KMS-11 (cell line): Measurements from ENCODE around the gene TP53AIP1.

ENCODE experiments used
- H2AFZ ChIP-seq: fragments of 200-600 bp; sonication (generic); 2 replicates; pipeline ENCODE4 v1.6.1; 2016; ENCODE audit warnings: antibody characterized with exemption, mixed run types, low read depth
- H3K27ac ChIP-seq: fragments of 200-600 bp; sonication (generic); 2 replicates; pipeline ENCODE4 v1.6.1; 2016; ENCODE audit warnings: mild to moderate bottlenecking, mixed run types
- H3K27me3 ChIP-seq: fragments of 200-600 bp; sonication (generic); 2 replicates; pipeline ENCODE4 v1.6.1; 2017; ENCODE audit warnings: mild to moderate bottlenecking, low read depth, mixed run types, moderate library complexity; ENCODE audit not compliant: insufficient read depth
- H3K36me3 ChIP-seq: fragments of 200-600 bp; sonication (generic); 2 replicates; pipeline ENCODE4 v1.6.1; 2017; ENCODE audit warnings: mild to moderate bottlenecking, mixed run types; ENCODE audit not compliant: insufficient read depth
- H3K4me1 ChIP-seq: fragments of 200-600 bp; sonication (generic); 2 replicates; pipeline ENCODE4 v1.6.1; 2016; ENCODE audit warnings: mild to moderate bottlenecking, low read depth, mixed run types; ENCODE audit not compliant: poor library complexity, severe bottlenecking
- H3K4me2 ChIP-seq: fragments of 200-600 bp; sonication (generic); 2 replicates; pipeline ENCODE4 v1.7.0; 2016; ENCODE audit warnings: mild to moderate bottlenecking, mixed run types
- H3K4me3 ChIP-seq: fragments of 200-600 bp; sonication (generic); IDR thresholded peaks from 2 replicates; pipeline ENCODE4 v1.6.1; 2017; ENCODE audit warnings: low read depth, low read length, mixed read lengths; ENCODE audit not compliant: insufficient read depth
- H3K79me2 ChIP-seq: fragments of 200-600 bp; sonication (generic); 2 replicates; pipeline ENCODE4 v1.6.1; 2016; ENCODE audit warnings: low read depth, mixed run types; ENCODE audit not compliant: insufficient read depth
- H3K9ac ChIP-seq: fragments of 200-600 bp; sonication (generic); 2 replicates; pipeline ENCODE4 v1.6.1; 2016; ENCODE audit warnings: mild to moderate bottlenecking, mixed run types
- H4K20me1 ChIP-seq: fragments of 200-600 bp; sonication (generic); 2 replicates; pipeline ENCODE4 v1.6.1; 2016; ENCODE audit warnings: mild to moderate bottlenecking, mixed run types; ENCODE audit not compliant: insufficient read depth
- CTCF ChIP-seq: fragments of 200-600 bp; sonication (generic); conservative IDR thresholded peaks from 2 replicates; pipeline ENCODE4 v1.6.1; 2017; ENCODE audit warnings: low read depth, mild to moderate bottlenecking, antibody characterized with exemption, low read length, moderate library complexity, mixed read lengths

Gene TP53AIP1

GRCh38 chr11:128915149-128915521 is 27.5 kb downstream of the TP53AIP1 start:
- Histone ChIP-seq H4K20me1 (no peaks in the 10 kb centered on the region), H2AFZ (no peak overlapping the region), H3K9ac (no peak overlapping the region), H3K4me2 (no peak overlapping the region), H3K4me1 (peaks cover 3% of the 10 kb centered on the region), H3K27ac (no peak overlapping the region), H3K27me3 (no peaks in the 10 kb centered on the region), H3K36me3 (no peaks in the 10 kb centered on the region), H3K4me3 (no peak overlapping the region), H3K79me2 (no peaks in the 10 kb centered on the region)
- TF ChIP-seq CTCF, result no peak

GRCh38 chr11:128914216-128915148 is 28.2 kb downstream of the TP53AIP1 start:
- Histone ChIP-seq H2AFZ (no peak overlapping the region), H3K27me3 (no peaks in the 10 kb centered on the region), H3K27ac (no peak overlapping the region), H3K4me3 (no peak overlapping the region), H3K4me2 (no peak overlapping the region), H3K36me3 (no peaks in the 10 kb centered on the region), H3K9ac (no peak overlapping the region), H4K20me1 (no peaks in the 10 kb centered on the region), H3K4me1 (peaks cover 3% of the 10 kb centered on the region), H3K79me2 (no peaks in the 10 kb centered on the region)
- no peak for TF ChIP-seq CTCF

- H3K9ac ChIP-seq, result no peak overlapping the region
- no peak overlapping the region for H3K27ac ChIP-seq
- H3K27me3 ChIP-seq, result no peaks in the 10 kb centered on the region
- no peaks in the 10 kb centered on the region for H3K4me1 ChIP-seq
- H3K36me3 ChIP-seq, result no peaks in the 10 kb centered on the region
- no peak for TF ChIP-seq CTCF
- no peak overlapping the region for H2AFZ ChIP-seq
- H3K4me3 ChIP-seq, result no peak overlapping the region
- no peak overlapping the region for H3K4me2 ChIP-seq
- no peaks in the 10 kb centered on the region for H3K79me2 ChIP-seq
- H4K20me1 ChIP-seq, result no peaks in the 10 kb centered on the region
These were observed 28.9 kb downstream of the TP53AIP1 start for GRCh38 chr11:128913806-128914205.

- TF ChIP-seq CTCF, result no peak
- Histone ChIP-seq H3K27me3 (no peaks in the 10 kb centered on the region), H3K4me2 (no peak overlapping the region), H3K79me2 (no peaks in the 10 kb centered on the region), H2AFZ (no peak overlapping the region), H3K9ac (no peak overlapping the region), H3K27ac (no peak overlapping the region), H3K36me3 (no peaks in the 10 kb centered on the region), H4K20me1 (no peaks in the 10 kb centered on the region), H3K4me1 (no peaks in the 10 kb centered on the region), H3K4me3 (no peak overlapping the region)
These were observed 31.0 kb downstream of the TP53AIP1 start for GRCh38 chr11:128911701-128912100.
